H9 (cell line): ENCODE results near the gene C20orf96. TPM values are rescaled to one million over a fixed set of nuclear protein-coding genes. Genes with fewer than 3 reads are reported as not detected.

Experiments used
- DNase-seq: peaks from one replicate; pipeline ENCODE4 v3.0.0-alpha.2; 2017
- H2AFZ ChIP-seq: one replicate; pipeline ENCODE4 v1.6.1; 2013; ENCODE audit warnings: mild to moderate bottlenecking, low read length, control low read depth, moderate library complexity
- H2AK5ac ChIP-seq: 2 replicates; pipeline ENCODE4 v1.6.1; 2013; ENCODE audit warnings: low read length, control low read depth, mixed read lengths; ENCODE audit not compliant: insufficient read length
- H2BK120ac ChIP-seq: one replicate; pipeline ENCODE4 v1.6.1; 2013; ENCODE audit warnings: low read depth, mild to moderate bottlenecking, low read length, control low read depth, inconsistent platforms; ENCODE audit not compliant: poor library complexity, severe bottlenecking
- H2BK12ac ChIP-seq: 2 replicates; pipeline ENCODE4 v1.6.1; 2013; ENCODE audit warnings: low read length, control low read depth, mixed read lengths, low read depth; ENCODE audit not compliant: insufficient read length
- H2BK15ac ChIP-seq: 2 replicates; pipeline ENCODE4 v1.6.1; 2013; ENCODE audit warnings: low read depth, low read length, control low read depth
- H2BK20ac ChIP-seq: one replicate; pipeline ENCODE4 v1.6.1; 2013; ENCODE audit warnings: low read depth, mild to moderate bottlenecking, low read length, control low read depth, inconsistent platforms; ENCODE audit not compliant: poor library complexity, severe bottlenecking
- H2BK5ac ChIP-seq: 2 replicates; pipeline ENCODE4 v1.6.1; 2013; ENCODE audit warnings: low read length, control low read depth, mixed read lengths; ENCODE audit not compliant: insufficient read length
- H3K14ac ChIP-seq: 2 replicates; pipeline ENCODE4 v1.6.1; 2013; ENCODE audit warnings: low read length, control low read depth; ENCODE audit not compliant: insufficient read depth
- H3K18ac ChIP-seq: 2 replicates; pipeline ENCODE4 v1.6.1; 2013; ENCODE audit warnings: low read depth, mild to moderate bottlenecking, mixed read lengths, low read length, control low read depth; ENCODE audit not compliant: insufficient read length
- H3K23ac ChIP-seq: 2 replicates; pipeline ENCODE4 v1.6.1; 2013; ENCODE audit warnings: low read length, control low read depth, mixed read lengths, low read depth; ENCODE audit not compliant: insufficient read length
- H3K23me2 ChIP-seq: 2 replicates; pipeline ENCODE4 v1.6.1; 2013; ENCODE audit warnings: low read depth, mild to moderate bottlenecking, mixed read lengths, low read length, control low read depth; ENCODE audit not compliant: insufficient read length, poor library complexity, severe bottlenecking
- H3K27ac ChIP-seq: 2 replicates; pipeline ENCODE4 v1.5.1; 2013; ENCODE audit warnings: low read length, control low read depth, mixed read lengths, low read depth; ENCODE audit not compliant: insufficient read length
- H3K27me3 ChIP-seq: 2 replicates; pipeline ENCODE4 v1.6.1; 2013; ENCODE audit warnings: low read length, control low read depth, inconsistent platforms; ENCODE audit not compliant: insufficient read depth
- H3K4ac ChIP-seq: 2 replicates; pipeline ENCODE4 v1.6.1; 2013; ENCODE audit warnings: low read depth, mild to moderate bottlenecking, control low read depth, inconsistent platforms, low read length, moderate library complexity
- H3K4me1 ChIP-seq: 2 replicates; pipeline ENCODE4 v1.6.1; 2013; ENCODE audit warnings: low read length, control low read depth, inconsistent platforms; ENCODE audit not compliant: insufficient read depth
- H3K4me2 ChIP-seq: 2 replicates; pipeline ENCODE4 v1.6.1; 2013; ENCODE audit warnings: low read length, control low read depth, mixed read lengths; ENCODE audit not compliant: insufficient read length, insufficient read depth
- H3K56ac ChIP-seq: 2 replicates; pipeline ENCODE4 v1.6.1; 2013; ENCODE audit warnings: low read depth, mild to moderate bottlenecking, mixed read lengths, low read length, control low read depth; ENCODE audit not compliant: insufficient read length
- H3K79me1 ChIP-seq: 2 replicates; pipeline ENCODE4 v1.6.1; 2013; ENCODE audit warnings: low read depth, mild to moderate bottlenecking, moderate library complexity, low read length, control low read depth, inconsistent platforms; ENCODE audit not compliant: insufficient read depth, poor library complexity, severe bottlenecking
- H3K79me2 ChIP-seq: 2 replicates; pipeline ENCODE4 v1.6.1; 2013; ENCODE audit warnings: low read length, control low read depth, inconsistent platforms; ENCODE audit not compliant: insufficient read depth
- H3K9ac ChIP-seq: 2 replicates; pipeline ENCODE4 v1.6.1; 2013; ENCODE audit warnings: low read length, control low read depth, mixed read lengths; ENCODE audit not compliant: insufficient read length; ENCODE audit errors: extremely low read depth
- H3K9me3 ChIP-seq: one replicate; pipeline ENCODE4 v1.6.1; 2013; ENCODE audit warnings: low read depth, low read length, inconsistent platforms; ENCODE audit not compliant: control insufficient read depth
- H3T11ph ChIP-seq: one replicate; pipeline ENCODE4 v1.6.1; 2013; ENCODE audit warnings: mild to moderate bottlenecking, low read length, control low read depth, inconsistent platforms
- H4K20me1 ChIP-seq: one replicate; pipeline ENCODE4 v1.6.1; 2013; ENCODE audit not compliant: control insufficient read depth, insufficient read length, insufficient read depth
- H4K5ac ChIP-seq: 2 replicates; pipeline ENCODE4 v1.6.1; 2013; ENCODE audit warnings: low read depth, mild to moderate bottlenecking, mixed read lengths, low read length, control low read depth; ENCODE audit not compliant: insufficient read length
- H4K8ac ChIP-seq: replicated peaks from 2 replicates; pipeline ENCODE4 v1.6.1; 2013; ENCODE audit warnings: low read length, control low read depth, mixed read lengths, low read depth; ENCODE audit not compliant: insufficient read length
- H4K91ac ChIP-seq: 2 replicates; pipeline ENCODE4 v1.6.1; 2013; ENCODE audit warnings: low read depth, mild to moderate bottlenecking, moderate library complexity, mixed read lengths, low read length, control low read depth; ENCODE audit not compliant: insufficient read length
- H3K27ac Mint-ChIP-seq, 3 experiments: 2 replicates in 2 of 3; 3 replicates in 1 of 3; pipeline ENCODE4 v1.8.0; 2020 to 2021; ENCODE audit warnings: mixed read lengths in 3 of 3, mild to moderate bottlenecking in 1 of 3, moderate library complexity in 1 of 3
- H3K27me3 Mint-ChIP-seq: 2 replicates; pipeline ENCODE4 v1.8.0; 2021; ENCODE audit warnings: low read depth, mild to moderate bottlenecking, moderate library complexity, mixed read lengths
- H3K36me3 Mint-ChIP-seq, 3 experiments: 2 replicates in 2 of 3; 3 replicates in 1 of 3; pipeline ENCODE4 v1.8.0; 2020 to 2021; ENCODE audit warnings: low read depth in 3 of 3, mixed read lengths in 3 of 3; ENCODE audit not compliant: insufficient read depth in 1 of 3
- H3K4me1 Mint-ChIP-seq, 2 experiments: 2 replicates each; pipeline ENCODE4 v1.8.0; 2020; ENCODE audit warnings: mixed read lengths in 2 of 2
- H3K4me3 Mint-ChIP-seq, 2 experiments: 2 replicates in 1 of 2; 3 replicates in 1 of 2; pipeline ENCODE4 v1.8.0; 2020 to 2021; ENCODE audit warnings: mild to moderate bottlenecking in 2 of 2, mixed read lengths in 2 of 2, moderate library complexity in 1 of 2
- H3K9me3 Mint-ChIP-seq, 2 experiments: 2 replicates in 1 of 2; 3 replicates in 1 of 2; pipeline ENCODE4 v1.8.0; 2020; ENCODE audit warnings: mild to moderate bottlenecking in 2 of 2, mixed read lengths in 2 of 2, moderate library complexity in 1 of 2
- CTCF ChIP-seq: fragments of 200-600 bp; sonication (generic); conservative IDR thresholded peaks from 3 replicates; pipeline ENCODE4 v1.8.0; 2021; ENCODE audit warnings: antibody characterized with exemption, mild to moderate bottlenecking
- WGBS: extraction: QIAGEN DNeasy Blood & Tissue Kit; methylation state at CpG from one replicate; pipeline ENCODE4 v1.1.7; 2013; ENCODE audit warnings: missing lambda C conversion rate, low lambda C conversion rate, mixed read lengths; ENCODE audit not compliant: insufficient read length; ENCODE audit errors: extremely low coverage; 5-methylcytosine and 5-hydroxymethylcytosine counted together
- total RNA-seq: library from RNA; stranded (reverse); gene quantifications from 2 replicates; pipeline ENCODE4 v1.2.1, GENCODE V29; 2021

Gene C20orf96
- total RNA-seq, 1 experiment from 2014 or later = 14.5 TPM

GRCh38 chr20:271069-271468 lies 19.5 kb downstream of the C20orf96 start:
- no peaks in the 10 kb centered on the region for H3K9me3 ChIP-seq
- TF ChIP-seq CTCF = no peak
- no peak overlapping the region for H3K27ac Mint-ChIP-seq
- peaks cover 8% of the 10 kb centered on the region in 2 experiments for H3K4me1 Mint-ChIP-seq
- no peak overlapping the region for H4K8ac ChIP-seq
- no peak overlapping the region for H3K9ac ChIP-seq
- H3T11ph ChIP-seq = no peak overlapping the region
- H2AFZ ChIP-seq = no peak overlapping the region
- no peak overlapping the region for H3K56ac ChIP-seq
- H2BK120ac ChIP-seq = no peak overlapping the region
- H3K9me3 Mint-ChIP-seq = peaks cover 0 to 3% of the 10 kb centered on the region in 2 experiments; a peak in 1 of 5 replicates
- H3K27ac ChIP-seq = no peak overlapping the region
- no peak overlapping the region for H4K5ac ChIP-seq
- H3K4me3 Mint-ChIP-seq = no peak overlapping the region
- peaks cover 7 to 15% (median 10%) of the 10 kb centered on the region in 3 experiments for H3K36me3 Mint-ChIP-seq
- H2BK5ac ChIP-seq = no peak overlapping the region
- WGBS = no CpG with 5 or more reads among the region's 4 CpGs
- no peaks in the 10 kb centered on the region for H3K79me2 ChIP-seq
- H2BK12ac ChIP-seq = no peak overlapping the region
- H3K23me2 ChIP-seq = no peaks in the 10 kb centered on the region
- no peak for DNase-seq
- H3K27me3 ChIP-seq = peaks cover 3% of the 10 kb centered on the region; the same call in 1 of the 2 replicates
- H4K20me1 ChIP-seq = no peaks in the 10 kb centered on the region
- H2BK15ac ChIP-seq = no peak overlapping the region
- no peak overlapping the region for H2BK20ac ChIP-seq
- no peak overlapping the region for H3K23ac ChIP-seq
- H3K4ac ChIP-seq = no peak overlapping the region
- no peak overlapping the region for H3K14ac ChIP-seq
- H3K79me1 ChIP-seq = no peaks in the 10 kb centered on the region
- no peak overlapping the region for H3K18ac ChIP-seq
- H4K91ac ChIP-seq = no peak overlapping the region
- H3K27me3 Mint-ChIP-seq = peaks cover 29% of the 10 kb centered on the region
- no peak overlapping the region for H2AK5ac ChIP-seq
- H3K4me2 ChIP-seq = no peak overlapping the region
- H3K4me1 ChIP-seq = no peaks in the 10 kb centered on the region
